Fibroblast of pulmonary artery (primary cell): ENCODE results near the gene OR6B3.
"Not testable (repeated sequence)": the region's sequence is repeated elsewhere in the genome, so short reads cannot be mapped to it uniquely, and the experiment has no call there.

Experiments
- DNase-seq: peaks from one replicate; pipeline ENCODE4 v3.0.0-alpha.2; 2010; ENCODE audit warnings: low read depth
- H3K4me3 ChIP-seq: replicated peaks from 2 replicates; pipeline ENCODE4 v1.5.1; 2011; ENCODE audit warnings: low read depth, mild to moderate bottlenecking, control low read depth, low read length, moderate library complexity
- TF ChIP-seq, protein P1 (sequence below): IDR thresholded peaks from 2 replicates; pipeline ENCODE4 v1.5.1; 2011; ENCODE audit warnings: mild to moderate bottlenecking, control low read depth, low read length, inconsistent platforms; ENCODE audit errors: missing control alignments

The OR6B3 gene

DNA sequence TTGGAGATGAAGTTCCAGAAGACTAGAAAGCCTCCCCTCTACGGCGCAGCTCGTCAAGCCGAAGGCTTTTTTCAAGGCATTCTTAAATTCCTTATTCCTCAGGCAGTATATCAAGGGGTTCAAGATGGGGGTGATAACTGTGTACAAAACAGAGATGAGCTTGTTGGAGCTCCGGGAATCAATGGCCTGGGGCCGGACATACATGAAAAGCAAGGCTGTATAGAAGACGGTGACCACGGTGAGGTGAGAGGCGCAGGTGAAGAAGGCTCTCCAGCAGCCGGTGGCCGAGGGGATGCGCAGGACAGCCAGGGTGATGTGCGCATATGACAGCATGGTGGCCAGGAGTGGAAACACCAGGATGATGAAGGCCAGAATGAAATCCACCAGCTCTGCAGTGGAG, 8.2 kb downstream of the OR6B3 start:
- H3K4me3 ChIP-seq: no peak overlapping the region
- TF ChIP-seq, protein P1, sequence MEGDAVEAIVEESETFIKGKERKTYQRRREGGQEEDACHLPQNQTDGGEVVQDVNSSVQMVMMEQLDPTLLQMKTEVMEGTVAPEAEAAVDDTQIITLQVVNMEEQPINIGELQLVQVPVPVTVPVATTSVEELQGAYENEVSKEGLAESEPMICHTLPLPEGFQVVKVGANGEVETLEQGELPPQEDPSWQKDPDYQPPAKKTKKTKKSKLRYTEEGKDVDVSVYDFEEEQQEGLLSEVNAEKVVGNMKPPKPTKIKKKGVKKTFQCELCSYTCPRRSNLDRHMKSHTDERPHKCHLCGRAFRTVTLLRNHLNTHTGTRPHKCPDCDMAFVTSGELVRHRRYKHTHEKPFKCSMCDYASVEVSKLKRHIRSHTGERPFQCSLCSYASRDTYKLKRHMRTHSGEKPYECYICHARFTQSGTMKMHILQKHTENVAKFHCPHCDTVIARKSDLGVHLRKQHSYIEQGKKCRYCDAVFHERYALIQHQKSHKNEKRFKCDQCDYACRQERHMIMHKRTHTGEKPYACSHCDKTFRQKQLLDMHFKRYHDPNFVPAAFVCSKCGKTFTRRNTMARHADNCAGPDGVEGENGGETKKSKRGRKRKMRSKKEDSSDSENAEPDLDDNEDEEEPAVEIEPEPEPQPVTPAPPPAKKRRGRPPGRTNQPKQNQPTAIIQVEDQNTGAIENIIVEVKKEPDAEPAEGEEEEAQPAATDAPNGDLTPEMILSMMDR: no peak
- no peak for DNase-seq

DNA sequence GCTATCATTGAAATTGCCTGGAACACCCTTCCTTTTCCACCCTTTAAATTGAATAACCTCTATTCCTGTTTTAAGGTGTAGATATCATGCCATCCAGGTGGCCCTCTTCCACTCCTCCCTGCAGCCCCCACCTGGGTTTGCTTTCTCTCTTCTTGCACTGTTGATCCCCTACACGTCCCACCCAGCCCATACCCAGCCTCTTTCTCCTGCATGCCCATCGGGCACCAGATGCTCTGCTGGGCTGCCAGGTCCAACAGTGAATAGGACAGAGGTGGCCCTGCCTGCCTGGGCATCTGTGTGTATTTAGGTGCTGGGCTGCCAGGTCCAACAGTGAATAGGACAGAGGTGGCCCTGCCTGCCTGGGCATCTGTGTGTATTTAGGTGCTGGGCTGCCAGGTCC, 9.2 kb downstream of the OR6B3 start:
- H3K4me3 ChIP-seq, DNase-seq: not testable (repeated sequence)

DNA sequence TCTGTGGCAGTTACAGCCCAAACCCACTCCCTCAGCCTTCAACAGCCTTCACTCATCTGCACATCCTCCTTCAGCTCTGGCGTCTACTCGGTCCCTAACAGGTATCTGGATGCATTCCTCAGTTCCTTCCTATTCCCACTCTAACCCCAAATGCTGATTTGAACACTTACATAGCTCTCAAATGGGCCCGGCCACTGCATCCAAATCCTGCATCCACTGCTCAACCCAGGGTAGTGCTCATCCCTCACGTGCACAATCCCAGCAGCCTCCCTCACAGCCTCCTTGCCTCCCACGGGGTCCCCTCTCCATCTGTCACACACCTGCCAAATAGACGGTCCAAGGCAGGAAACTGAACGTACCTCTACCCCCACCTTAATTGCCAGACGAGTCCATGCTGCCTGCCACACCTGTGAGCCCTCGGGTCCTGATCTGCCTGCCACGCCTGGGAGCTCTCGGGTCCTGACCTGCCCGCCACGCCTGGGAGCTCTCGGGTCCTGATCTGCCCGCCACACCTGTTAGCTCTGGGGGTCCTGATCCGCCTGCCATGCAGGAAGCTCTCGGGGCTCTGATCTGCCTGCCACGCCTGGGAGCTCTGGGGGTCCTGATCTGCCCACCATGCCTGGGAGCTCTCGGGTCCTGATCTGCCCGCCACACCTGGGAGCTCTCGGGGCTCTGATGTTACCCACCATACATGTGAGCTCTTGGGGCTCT, 9.9 kb downstream of the OR6B3 start:
- TF ChIP-seq, protein P1: no peak
- no peak overlapping the region for H3K4me3 ChIP-seq
- DNase-seq: no peak

DNA sequence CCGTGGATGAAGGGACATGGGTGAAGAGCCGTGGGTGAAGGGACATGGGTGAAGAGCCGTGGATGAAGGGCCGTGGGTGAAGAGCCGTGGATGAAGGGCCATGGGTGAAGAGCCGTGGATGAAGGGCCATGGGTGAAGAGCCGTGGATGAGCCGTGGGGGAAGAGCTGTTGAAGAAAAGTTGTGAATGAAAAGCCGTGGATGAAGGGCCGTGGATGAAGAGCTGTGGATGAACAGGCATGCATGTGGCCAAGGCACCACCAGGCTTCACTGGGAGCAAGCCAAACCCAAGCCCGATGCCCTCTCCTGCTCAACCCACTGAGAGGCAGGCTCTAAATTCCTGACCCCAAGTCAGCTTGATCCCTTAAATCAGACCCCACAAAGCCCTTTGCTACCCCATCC, 10.6 kb downstream of the OR6B3 start:
- TF ChIP-seq, protein P1: no peak

DNA sequence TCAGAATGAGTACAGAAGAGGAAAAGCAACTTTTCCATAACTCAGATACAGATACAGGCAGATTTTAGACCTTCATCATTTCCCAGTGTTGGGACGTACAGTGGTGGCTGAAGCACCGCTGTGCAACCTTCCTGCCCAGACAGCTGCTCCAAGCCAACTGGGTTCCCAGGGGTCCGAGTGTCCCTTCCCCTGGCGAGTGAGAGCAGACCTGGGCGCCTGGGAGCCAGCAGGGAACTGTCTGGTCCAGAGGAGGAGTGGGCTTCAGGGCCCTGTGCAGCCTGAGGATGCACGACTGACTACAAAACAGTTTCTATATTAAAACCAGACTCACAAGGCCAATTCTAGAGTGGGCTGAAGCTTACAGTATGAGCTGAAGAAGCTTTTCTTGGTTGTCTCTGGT, 12.0 kb downstream of the OR6B3 start:
- TF ChIP-seq, protein P1: no peak
- H3K4me3 ChIP-seq: no peak overlapping the region
- DNase-seq: no peak

More for the DNA sequence above, 10.6 kb downstream of the OR6B3 start:
- DNase-seq: no peak
- no peak overlapping the region for H3K4me3 ChIP-seq

DNA sequence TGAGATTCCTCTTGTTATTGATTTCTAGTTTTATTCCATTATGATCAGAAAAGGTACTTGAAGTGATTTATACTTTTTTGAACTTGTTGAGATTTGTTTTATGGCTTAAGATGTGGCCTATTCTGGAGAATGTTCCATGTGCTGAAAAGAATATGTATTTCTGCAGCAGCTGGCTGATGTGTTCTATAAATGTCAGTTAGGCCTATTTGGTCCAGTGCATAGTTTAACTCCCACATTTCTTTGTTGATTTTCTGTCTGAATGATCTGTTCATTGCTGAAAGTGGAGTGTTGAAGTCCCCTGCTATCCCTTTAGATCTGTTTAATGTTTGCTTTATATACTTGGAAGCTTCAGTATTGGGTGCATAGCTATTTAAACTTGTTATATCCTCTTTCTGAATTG, 16.0 kb downstream of the OR6B3 start:
- TF ChIP-seq, protein P1: no peak
- H3K4me3 ChIP-seq: no peak overlapping the region
- no peak for DNase-seq

DNA sequence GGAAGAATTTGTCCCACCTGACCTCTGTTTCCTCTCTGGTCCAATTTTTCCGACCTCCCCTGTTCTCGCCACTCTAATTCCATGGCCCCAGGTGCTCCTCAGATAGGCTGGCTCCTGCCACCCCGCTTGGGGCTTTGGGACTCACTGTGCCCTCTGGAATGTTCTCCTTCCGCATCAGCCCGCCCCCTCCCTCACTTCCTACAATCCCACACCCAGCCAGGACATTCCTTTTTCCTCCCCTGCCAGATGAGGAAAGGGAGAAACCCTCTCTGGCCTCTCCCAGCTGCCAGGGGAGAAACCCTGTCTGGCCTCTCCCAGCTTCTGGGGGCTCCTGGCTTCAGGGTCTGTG, 20.0 kb downstream of the OR6B3 start:
- no peak overlapping the region for H3K4me3 ChIP-seq
- TF ChIP-seq, protein P1: no peak
- DNase-seq: no peak
